Aorta (tissue), 4 donors: ENCODE results near the gene DAP3. TPM values are rescaled to one million over a fixed set of nuclear protein-coding genes. Genes with fewer than 3 reads are reported as not detected.

Experiments
- polyA plus RNA-seq, 2 donors: library from polyadenylated mRNA; stranded (reverse); fragments of 200-250 nt; gene quantifications; one replicate each; pipeline ENCODE4 v1.2.3, GENCODE V29; 2013
- total RNA-seq, 2 donors: library from RNA; stranded (reverse); fragmentation: NEBNext Ultra II Directional; extraction: Animal tissue kit (Norgen Biotek cat#: 25700); gene quantifications; one replicate each; pipeline ENCODE4 v1.2.1, GENCODE V29; 2021
- donor health status: healthy with polysubstance abuse.
- donor health status: Bipolar disorder and iron deficiency.
- donor health status: DM: no; HTN: no; CAD: no.
- donor health status: DM: yes; HTN: yes; CAD: no.

The DAP3 gene
- total and polyA plus RNA-seq, 4 donors = 56.1 to 76.7 (median 63.3) TPM

Other genes with a start within 250 kb of the DAP3 start
- gene ASH1L, start 126.3 kb upstream of the DAP3 start, total RNA-seq = 10 to 100 TPM; 73.1 to 93.5 TPM
- 10 to 100 TPM; 13.1 to 14.6 TPM for gene ASH1L, start 126.3 kb upstream of the DAP3 start, polyA plus RNA-seq
- gene MSTO1, start 78.9 kb upstream of the DAP3 start, total RNA-seq = 10 to 100 TPM; 44.2 to 46.5 TPM
- 10 to 100 TPM in 1 of 2 donors, 1 to 10 TPM in 1; 7.6 to 52.0 TPM for gene MSTO1, start 78.9 kb upstream of the DAP3 start, polyA plus RNA-seq
- 10 to 100 TPM; 73.6 to 84.3 TPM for gene YY1AP1, start 317 bp upstream of the DAP3 start, total RNA-seq
- gene YY1AP1, start 317 bp upstream of the DAP3 start, polyA plus RNA-seq = 10 to 100 TPM; 28.0 to 51.3 TPM
- gene GON4L, start 168.1 kb downstream of the DAP3 start, total RNA-seq = 10 to 100 TPM; 65.4 to 81.9 TPM
- gene GON4L, start 168.1 kb downstream of the DAP3 start, polyA plus RNA-seq = 10 to 100 TPM in 1 of 2 donors, 1 to 10 TPM in 1; 6.4 to 43.4 TPM
- 10 to 100 TPM; 42.8 to 49.5 TPM for gene SYT11, start 170.5 kb downstream of the DAP3 start, total RNA-seq
- 10 to 100 TPM; 12.1 to 23.6 TPM for gene SYT11, start 170.5 kb downstream of the DAP3 start, polyA plus RNA-seq
- 10 to 100 TPM; 49.6 to 49.9 TPM for gene RIT1, start 222.3 kb downstream of the DAP3 start, total RNA-seq
- 10 to 100 TPM; 16.4 to 19.0 TPM for gene RIT1, start 222.3 kb downstream of the DAP3 start, polyA plus RNA-seq
- gene KHDC4, start 245.3 kb downstream of the DAP3 start, total RNA-seq = 10 to 100 TPM; 47.0 to 60.5 TPM
- gene KHDC4, start 245.3 kb downstream of the DAP3 start, polyA plus RNA-seq = 10 to 100 TPM in 1 of 2 donors, 1 to 10 TPM in 1; 6.8 to 49.5 TPM